Measurements from ENCODE around the gene CABP2.
"Not testable (repeated sequence)": the region's sequence is repeated elsewhere in the genome, so short reads cannot be mapped to it uniquely, and the experiment has no call there.

Gene CABP2

GRCh38 chr11:67476692-67477091 lies 46.6 kb downstream of the CABP2 start:
- not testable (repeated sequence) for DNase-seq (ENCODE audit: low spot score)

GRCh38 chr11:67472882-67473281 lies 50.4 kb downstream of the CABP2 start:
- DNase-seq (ENCODE audit: low spot score), result no peak

GRCh38 chr11:67470337-67471002 lies 52.8 kb downstream of the CABP2 start:
- no peak for DNase-seq (ENCODE audit: low spot score)

- DNase-seq (ENCODE audit: low spot score), result no peak
Observed at GRCh38 chr11:67469508-67469811, 53.8 kb downstream of the CABP2 start.
